GM20000 (cell line): ENCODE measurements around the gene RPP14.
"Not testable (repeated sequence)": the region's sequence is repeated elsewhere in the genome, so short reads cannot be mapped to it uniquely, and the experiment has no call there.

Experiments
- DNase-seq: peaks from one replicate; pipeline ENCODE4 v3.0.0; 2012; ENCODE audit warnings: low spot score
- TF ChIP-seq, protein P1 (sequence below): IDR thresholded peaks from 2 replicates; pipeline ENCODE4 v1.5.1; 2012; ENCODE audit warnings: mild to moderate bottlenecking, control low read depth; ENCODE audit errors: extremely low read depth, missing control alignments

RPP14 gene

DNA sequence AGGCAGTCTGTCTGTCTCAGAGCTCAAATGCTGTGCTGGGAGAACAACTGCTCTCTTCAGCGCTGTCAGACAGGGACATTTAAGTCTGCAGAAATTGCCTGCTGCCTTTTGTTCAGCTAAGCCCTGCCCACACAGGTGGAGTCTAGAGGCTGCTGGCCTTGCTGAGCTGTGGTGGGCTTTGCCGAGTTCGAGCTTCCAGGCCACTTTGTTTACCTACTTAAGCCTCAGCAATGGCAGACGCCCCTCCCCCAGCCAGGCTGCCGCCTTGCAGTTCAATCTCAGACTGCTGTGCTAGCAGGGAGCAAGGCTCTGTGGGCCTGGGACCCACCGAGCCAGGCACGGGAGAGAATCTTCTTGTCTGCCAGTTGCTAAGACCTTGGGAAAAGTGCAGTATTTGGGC is 25.0 kb upstream of the RPP14 start:
- TF ChIP-seq, protein P1, sequence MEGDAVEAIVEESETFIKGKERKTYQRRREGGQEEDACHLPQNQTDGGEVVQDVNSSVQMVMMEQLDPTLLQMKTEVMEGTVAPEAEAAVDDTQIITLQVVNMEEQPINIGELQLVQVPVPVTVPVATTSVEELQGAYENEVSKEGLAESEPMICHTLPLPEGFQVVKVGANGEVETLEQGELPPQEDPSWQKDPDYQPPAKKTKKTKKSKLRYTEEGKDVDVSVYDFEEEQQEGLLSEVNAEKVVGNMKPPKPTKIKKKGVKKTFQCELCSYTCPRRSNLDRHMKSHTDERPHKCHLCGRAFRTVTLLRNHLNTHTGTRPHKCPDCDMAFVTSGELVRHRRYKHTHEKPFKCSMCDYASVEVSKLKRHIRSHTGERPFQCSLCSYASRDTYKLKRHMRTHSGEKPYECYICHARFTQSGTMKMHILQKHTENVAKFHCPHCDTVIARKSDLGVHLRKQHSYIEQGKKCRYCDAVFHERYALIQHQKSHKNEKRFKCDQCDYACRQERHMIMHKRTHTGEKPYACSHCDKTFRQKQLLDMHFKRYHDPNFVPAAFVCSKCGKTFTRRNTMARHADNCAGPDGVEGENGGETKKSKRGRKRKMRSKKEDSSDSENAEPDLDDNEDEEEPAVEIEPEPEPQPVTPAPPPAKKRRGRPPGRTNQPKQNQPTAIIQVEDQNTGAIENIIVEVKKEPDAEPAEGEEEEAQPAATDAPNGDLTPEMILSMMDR = no peak
- DNase-seq = no peak

GRCh38 chr3:58285334-58285733 is 20.7 kb upstream of the RPP14 start:
- TF ChIP-seq, protein P1 = no peak

GRCh38 chr3:58287354-58287753 is 18.7 kb upstream of the RPP14 start:
- TF ChIP-seq, protein P1 = no peak
- no peak for DNase-seq

More at GRCh38 chr3:58285334-58285733, 20.7 kb upstream of the RPP14 start:
- no peak for DNase-seq

GRCh38 chr3:58288011-58288728 is 17.9 kb upstream of the RPP14 start:
- TF ChIP-seq, protein P1 = no peak
- peak; percentile 13 for DNase-seq

- DNase-seq = not testable (repeated sequence)
Observed at GRCh38 chr3:58288964-58289613, 17.0 kb upstream of the RPP14 start.

DNA sequence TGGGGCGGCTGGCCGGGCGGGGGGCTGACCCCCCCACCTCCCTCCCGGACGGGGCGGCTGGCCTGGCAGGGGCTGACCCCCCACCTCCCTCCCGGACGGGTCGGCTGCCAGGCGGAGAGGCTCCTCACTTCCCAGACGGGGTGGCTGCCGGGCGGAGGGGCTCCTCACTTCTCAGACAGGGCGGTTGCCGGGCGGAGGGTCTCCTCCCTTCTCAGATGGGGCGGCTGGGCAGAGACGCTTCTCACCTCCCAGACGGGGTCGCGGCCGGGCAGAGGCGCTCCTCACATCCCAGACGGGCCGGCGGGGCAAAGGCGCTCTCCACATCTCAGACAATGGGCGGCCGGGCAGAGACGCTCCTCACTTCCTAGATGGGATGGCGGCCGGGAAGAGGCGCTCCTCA is 15.6 kb upstream of the RPP14 start:
- DNase-seq = not testable (repeated sequence)

DNA sequence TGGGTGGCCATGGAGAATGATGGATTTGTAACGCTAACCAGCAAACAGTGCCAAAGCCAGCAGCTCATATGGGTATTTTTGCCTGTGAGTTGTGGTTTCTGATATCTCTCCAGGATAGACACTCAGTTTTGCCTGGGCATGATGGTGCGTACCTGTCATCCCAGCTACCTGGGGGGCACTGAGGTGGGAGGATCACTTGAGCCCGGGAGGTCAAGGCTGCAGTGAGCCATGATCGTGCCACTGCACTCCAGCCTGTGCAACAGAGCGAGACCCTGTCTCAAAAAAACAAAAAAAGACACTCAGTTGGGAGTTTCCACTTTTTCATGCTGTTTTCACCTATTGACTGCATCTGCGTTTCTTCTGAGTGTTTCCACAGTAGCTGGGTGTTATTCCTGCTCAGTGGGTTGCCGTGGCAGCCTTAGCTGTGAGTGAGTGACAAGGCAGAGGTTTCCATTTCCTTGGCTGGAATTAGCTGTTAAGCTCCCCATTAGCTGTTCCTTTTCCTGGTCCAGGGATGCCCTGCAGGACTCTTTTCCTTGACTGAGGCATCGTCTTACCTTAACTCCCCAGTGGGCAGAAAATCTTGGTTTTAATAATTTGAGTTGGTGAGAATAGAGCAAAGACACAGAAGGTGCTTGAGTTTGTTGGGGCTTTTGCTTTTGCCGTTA is 14.2 kb upstream of the RPP14 start:
- TF ChIP-seq, protein P1 = no peak

DNA sequence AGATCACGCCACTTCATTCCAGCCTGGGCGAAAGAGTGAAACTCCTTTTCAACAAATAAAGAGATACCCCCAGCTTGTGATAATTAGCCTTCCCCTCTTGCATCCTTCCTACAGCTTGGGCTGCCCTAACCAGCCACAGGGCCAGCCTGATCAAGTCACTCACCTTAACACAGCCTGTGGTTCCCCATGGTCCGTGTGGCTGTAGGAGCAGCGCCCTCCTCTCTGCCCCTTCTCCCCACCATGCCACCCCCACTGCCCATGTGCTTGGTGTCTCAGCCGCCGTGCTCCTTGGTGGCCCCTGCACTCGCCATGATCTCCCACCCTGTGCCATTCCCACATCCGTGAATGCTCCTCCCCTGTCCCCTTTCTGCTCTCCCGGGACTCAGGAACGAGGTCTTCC is 13.2 kb upstream of the RPP14 start:
- DNase-seq = no peak

More for the DNA sequence above, 14.2 kb upstream of the RPP14 start:
- no peak for DNase-seq

More for the DNA sequence above, 13.2 kb upstream of the RPP14 start:
- TF ChIP-seq, protein P1 = no peak
